ENCODE data around the gene MLX.
"Not testable (repeated sequence)": the region's sequence is repeated elsewhere in the genome, so short reads cannot be mapped to it uniquely, and the experiment has no call there.

MLX gene

DNA sequence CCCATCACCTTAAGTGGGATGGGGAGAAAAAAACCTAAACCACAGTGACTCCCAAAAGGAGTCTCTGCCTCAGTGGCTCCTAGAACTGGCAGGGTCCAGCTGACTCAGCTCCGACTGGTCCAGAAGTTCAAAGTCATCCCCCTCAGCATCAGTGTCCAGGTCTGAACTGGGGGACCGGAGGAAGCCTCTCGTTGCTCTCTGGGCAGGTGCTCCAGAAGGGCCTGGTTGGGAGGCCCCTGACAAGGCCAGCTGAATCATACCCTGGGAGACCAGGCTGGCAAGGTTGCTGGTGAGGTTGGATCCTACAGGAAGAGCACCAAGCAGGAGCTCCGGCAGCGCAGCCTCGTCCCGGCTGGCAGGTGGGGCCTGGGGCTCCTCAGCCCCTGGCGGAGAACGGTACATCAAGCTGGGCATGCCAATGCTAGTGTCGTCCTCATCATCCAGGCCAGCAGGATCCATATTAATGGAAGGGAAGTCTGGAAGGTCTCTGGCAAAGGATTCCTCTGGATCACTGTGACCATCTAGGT lies 14.9 kb downstream of the MLX start:
- FAIRE-seq = no peak

GRCh38 chr17:42584880-42585279 lies 18.0 kb downstream of the MLX start:
- FAIRE-seq = no peak

GRCh38 chr17:42585353-42585752 lies 18.5 kb downstream of the MLX start:
- FAIRE-seq = no peak

- FAIRE-seq = no peak
Observed at GRCh38 chr17:42586514-42587230, 19.8 kb downstream of the MLX start.

GRCh38 chr17:42590886-42591285 lies 24.0 kb downstream of the MLX start:
- FAIRE-seq = no peak

DNA sequence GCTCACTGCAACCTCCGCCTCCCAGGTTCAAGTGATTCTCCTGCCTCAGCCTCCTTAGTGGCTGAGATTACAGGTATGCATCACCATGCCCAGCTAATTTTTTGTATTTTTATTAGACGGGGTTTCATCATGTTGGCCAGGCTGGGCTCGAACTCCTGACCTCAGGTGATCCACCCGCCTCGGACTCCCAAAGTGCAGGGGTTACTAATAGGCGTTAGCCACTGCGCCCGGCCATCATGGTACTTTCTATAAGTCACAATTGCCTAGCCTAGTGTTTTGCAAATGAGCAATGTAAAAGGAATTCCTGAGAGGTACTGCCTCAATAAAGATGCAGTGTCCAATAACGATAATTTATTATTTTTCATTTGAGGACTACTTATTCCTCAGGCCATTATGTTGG lies 24.5 kb downstream of the MLX start:
- FAIRE-seq = no peak

DNA sequence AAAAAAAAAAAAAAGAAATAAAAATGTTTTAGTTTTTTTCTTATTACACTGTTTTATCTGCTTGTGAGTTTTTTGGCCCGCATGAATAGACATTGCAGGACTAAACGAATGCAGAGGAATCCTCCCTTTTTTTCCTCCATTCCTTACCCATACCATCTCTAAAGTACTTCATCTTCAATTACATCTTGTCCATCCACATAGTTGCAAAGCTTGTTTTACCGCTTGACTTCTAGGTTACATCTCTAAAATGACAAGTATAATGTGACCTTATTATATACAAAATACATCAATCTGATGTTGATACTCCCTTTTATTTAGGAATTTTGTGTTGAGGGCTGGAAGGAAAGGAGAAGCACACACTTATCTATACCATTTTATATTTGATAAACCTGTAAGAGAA lies 29.5 kb downstream of the MLX start:
- FAIRE-seq = no peak

GRCh38 chr17:42598905-42599304 lies 32.0 kb downstream of the MLX start:
- no peak for FAIRE-seq

- FAIRE-seq = no peak
Observed at GRCh38 chr17:42603318-42603717, 36.4 kb downstream of the MLX start.

GRCh38 chr17:42607769-42608168 lies 40.9 kb downstream of the MLX start:
- no peak for FAIRE-seq

- no peak for FAIRE-seq
Observed at GRCh38 chr17:42608305-42609181, 41.6 kb downstream of the MLX start.

DNA sequence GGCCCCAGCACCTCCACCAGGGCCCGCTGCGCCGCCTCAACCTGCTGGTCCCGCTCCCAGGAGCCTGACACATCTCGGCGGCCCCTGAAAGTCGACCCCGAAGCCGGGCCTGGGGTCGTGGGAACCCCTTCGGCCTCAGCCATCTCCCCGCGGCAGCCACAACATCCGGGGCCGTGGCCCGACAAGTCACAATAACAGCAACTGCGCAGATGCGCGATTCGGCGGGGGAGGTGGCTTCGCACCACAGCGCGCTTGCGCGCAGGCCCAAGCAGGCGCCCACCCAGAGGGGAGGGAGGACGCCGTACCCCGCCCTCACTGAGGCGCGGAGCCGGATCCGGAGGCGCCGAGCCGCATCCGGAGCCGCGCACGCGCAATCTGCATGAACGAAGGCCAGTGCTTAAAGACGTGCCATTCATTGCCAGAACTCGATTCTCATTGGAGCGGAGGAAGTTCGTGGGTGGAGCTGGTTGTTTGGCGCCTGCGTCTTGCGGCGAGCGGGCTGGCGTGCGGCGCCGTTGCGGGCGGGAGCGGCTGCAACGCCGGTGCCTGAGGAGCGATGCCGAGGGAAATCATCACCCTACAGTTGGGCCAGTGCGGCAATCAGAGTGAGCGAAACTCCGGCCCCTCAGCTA lies 42.4 kb downstream of the MLX start, which contains the start of the genes RETREG3 and TUBG1:
Gene RETREG3, minus strand, starts transcription at position 193 of the 632 bp plus-strand sequence. Its CDS starts 50 bp downstream, at position 143.
Gene TUBG1, plus strand, starts transcription at position 502 of the 632 bp plus-strand sequence. Its CDS starts 55 bp downstream, at position 557.
- peak; percentile 30 for FAIRE-seq

DNA sequence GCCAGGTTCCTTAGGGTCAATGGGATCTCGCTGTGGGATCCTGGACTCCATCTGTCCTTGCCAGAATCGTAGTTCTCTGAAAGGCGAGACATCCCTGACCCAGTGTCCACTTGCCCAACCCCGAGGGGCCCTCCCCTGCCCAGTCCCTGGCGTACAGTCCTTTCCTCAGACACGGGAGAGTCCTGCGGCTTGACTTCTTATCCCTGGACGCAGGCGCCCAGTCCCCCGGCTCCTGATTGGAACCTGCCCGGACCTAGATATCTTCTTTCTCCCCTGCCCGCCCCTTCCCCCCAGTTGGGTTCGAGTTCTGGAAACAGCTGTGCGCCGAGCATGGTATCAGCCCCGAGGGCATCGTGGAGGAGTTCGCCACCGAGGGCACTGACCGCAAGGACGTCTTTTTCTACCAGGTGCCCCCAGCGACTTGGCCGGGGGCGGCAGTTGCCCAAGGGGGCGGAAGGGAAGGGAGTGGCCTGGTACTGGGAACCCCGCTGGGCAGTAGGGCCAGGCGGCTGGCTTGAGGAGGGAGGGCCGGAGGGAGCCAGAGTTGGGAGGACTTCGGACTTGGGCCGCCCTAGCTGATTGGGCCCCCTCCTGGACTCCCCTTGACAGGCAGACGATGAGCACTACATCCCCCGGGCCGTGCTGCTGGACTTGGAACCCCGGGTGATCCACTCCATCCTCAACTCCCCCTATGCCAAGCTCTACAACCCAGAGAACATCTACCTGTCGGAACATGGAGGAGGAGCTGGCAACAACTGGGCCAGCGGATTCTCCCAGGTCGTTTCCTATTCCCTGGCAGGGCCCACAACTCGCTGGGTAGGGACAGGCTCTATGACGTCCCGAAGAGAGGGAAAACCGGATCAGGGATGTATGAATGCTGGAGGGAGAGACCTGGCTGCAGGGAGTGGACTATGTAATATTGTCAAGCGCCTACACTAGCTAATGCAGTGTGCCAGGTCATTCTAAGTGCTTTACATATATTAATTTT lies 43.2 kb downstream of the MLX start:
- not testable (repeated sequence) for FAIRE-seq

DNA sequence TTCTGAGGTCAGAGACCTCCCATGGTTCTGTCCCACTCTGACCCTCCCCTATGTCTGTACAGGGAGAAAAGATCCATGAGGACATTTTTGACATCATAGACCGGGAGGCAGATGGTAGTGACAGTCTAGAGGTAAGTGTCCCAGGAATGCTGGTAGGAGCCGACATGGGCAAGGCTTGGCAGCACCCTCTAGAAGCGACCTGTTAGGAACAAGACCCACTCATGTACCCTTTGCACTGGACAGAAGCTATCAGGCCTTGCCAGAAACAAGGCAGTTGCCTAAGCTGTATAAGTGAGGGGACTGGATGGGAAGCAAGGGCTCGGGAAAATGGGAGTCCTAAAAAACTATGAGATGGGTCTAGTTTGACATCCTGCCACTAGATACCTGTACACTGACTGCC lies 45.1 kb downstream of the MLX start:
- no peak for FAIRE-seq

DNA sequence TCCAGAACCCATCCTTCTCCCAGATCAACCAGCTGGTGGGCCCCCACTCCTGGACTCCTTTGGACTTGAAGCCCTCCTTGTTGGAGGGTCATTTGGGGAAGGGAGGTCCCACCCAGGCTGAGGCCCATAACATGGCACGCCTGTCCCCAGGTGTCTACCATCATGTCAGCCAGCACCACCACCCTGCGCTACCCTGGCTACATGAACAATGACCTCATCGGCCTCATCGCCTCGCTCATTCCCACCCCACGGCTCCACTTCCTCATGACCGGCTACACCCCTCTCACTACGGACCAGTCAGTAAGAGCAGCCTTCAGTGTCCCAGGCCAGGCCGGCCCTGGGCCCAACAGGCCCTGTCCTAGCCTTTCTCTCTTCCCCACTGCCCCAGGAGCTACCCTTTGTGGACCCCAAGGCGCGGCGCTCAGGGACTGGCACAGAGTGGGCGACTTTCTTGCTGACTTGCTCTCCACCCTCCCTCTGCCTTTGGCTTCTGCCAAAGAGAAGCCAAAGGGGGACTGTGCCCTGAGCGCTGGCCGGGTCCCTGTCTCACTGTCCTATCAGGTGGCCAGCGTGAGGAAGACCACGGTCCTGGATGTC lies 46.9 kb downstream of the MLX start:
- FAIRE-seq = no peak

- no peak for FAIRE-seq
Observed at GRCh38 chr17:42617956-42618431, 51.1 kb downstream of the MLX start.

DNA sequence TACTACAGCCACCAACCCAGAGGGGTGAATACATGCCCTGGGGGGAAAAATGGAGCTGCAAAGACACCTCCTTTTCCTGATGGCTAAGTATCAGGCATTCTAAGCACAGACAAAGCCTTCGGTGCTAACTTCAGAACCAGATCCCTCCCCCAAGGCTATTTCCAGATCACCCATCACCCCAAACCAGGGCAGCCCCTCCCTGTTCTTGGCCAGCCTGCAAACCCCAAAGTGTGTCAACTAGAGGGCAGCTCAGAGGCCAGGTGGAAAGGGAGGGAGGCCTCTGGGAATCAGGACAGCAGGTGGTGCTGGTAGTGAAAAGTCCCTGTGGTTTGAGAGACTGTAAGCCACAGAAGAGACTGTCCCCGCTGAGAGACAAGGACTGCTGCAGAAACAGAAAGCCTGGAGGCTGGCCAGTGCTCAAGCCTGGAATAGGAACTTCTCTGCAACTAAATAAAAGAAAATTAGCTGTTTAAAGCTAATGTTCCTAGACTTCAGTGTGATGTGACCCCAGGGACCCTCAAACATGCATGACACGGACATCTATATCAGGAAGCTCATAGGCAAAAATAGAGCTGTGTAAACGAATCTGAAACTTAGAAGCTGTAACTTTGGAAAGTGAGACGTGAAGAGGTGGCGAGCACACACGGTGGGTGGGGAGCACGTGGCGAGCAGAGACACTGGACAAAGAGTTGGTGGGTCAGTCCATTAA lies 51.7 kb downstream of the MLX start:
- FAIRE-seq = no peak

GRCh38 chr17:42621987-42622386 lies 55.1 kb downstream of the MLX start:
- not testable (repeated sequence) for FAIRE-seq

Data from islet of Langerhans (tissue), 1 donor.